Uterus (tissue), 2 donors: ENCODE results near the gene DUSP10.

Experiments
- CTCF ChIP-seq, 4 experiments: fragments of 200-600 bp in 2 of 4; fragments of 450-650 bp in 2 of 4; sonication (generic) in 2 of 4; IDR thresholded peaks; one replicate each; pipeline ENCODE4 v1.5.1; 2016 to 2019; ENCODE audit warnings: antibody characterized with exemption in 4 of 4, mild to moderate bottlenecking in 2 of 4, moderate library complexity in 1 of 4
- POLR2A ChIP-seq, 2 donors: fragments of 450-650 bp; IDR thresholded peaks; one replicate each; pipeline ENCODE4 v1.6.1; 2016; ENCODE audit warnings: antibody characterized with exemption in 2 of 2, mild to moderate bottlenecking in 1 of 2, moderate library complexity in 1 of 2

GRCh38 chr1:221672239-221672645, 69.6 kb downstream of the DUSP10 start:
- TF ChIP-seq CTCF (IDR thresholded peaks at IDR 0.05): no peak
- no peak for TF ChIP-seq POLR2A (IDR thresholded peaks at IDR 0.05)
